K562 (cell line): ENCODE measurements around the gene FRMD1. TPM values are rescaled to one million over a fixed set of nuclear protein-coding genes. Genes with fewer than 3 reads are reported as not detected.
A peak's percentile ranks its signal among the peaks of the same experiment; 100 is the strongest.

Experiments
- ATAC-seq: fragments of 200-7000 bp; cut with Tn5 transposase; 3 replicates; pipeline ENCODE4 v1.9.1; 2020; ENCODE audit warnings: moderate library complexity
- BruUV-seq: library from RNA; stranded (reverse); fragments of 400-500 nt; replicated peaks from 2 replicates; lab custom pipeline; 2021; lab: Mats Ljungman, UMichigan
- CTCF ChIA-PET: fragments of 300-600 bp; formaldehyde crosslinking; extraction: SDS; loops from one replicate; lab custom pipeline; 2021; ENCODE audit warnings: low intra/inter-chr PET ratio; lab: Yijun Ruan, JAX
- POLR2A ChIA-PET: fragments of 300-600, 350-650 bp; sonication (Branson Sonifier 250); formaldehyde crosslinking; extraction: SDS; loops from one replicate; lab custom pipeline; 2021; ENCODE audit warnings: antibody characterized with exemption, inconsistent platforms; lab: Yijun Ruan, JAX
- DNase-seq, 4 experiments: peaks; one replicate each; pipeline versions ENCODE4 v3.0.0 to v3.0.0-alpha.2; 2011 to 2018; ENCODE audit warnings: low spot score in 3 of 4, mixed read lengths in 3 of 4; ENCODE audit errors: extremely low read depth in 1 of 4
- FAIRE-seq: peaks from 2 replicates; lab custom pipeline; 2011; peaks lifted over from hg19 to GRCh38; lab: Jason Lieb, UNC
- H2AFZ ChIP-seq: 2 replicates; pipeline ENCODE4 v1.6.0; 2011; ENCODE audit warnings: low read depth, low read length, control low read depth, inconsistent platforms
- H3K27ac ChIP-seq: fragments of 200-600 bp; 3 replicates; pipeline ENCODE4 v1.8.0; 2011; ENCODE audit warnings: low read depth, mild to moderate bottlenecking, control low read depth, inconsistent platforms, low read length, moderate library complexity, mixed read lengths; ENCODE audit errors: extremely low read depth
- H3K27me3 ChIP-seq, 2 experiments: fragments of 300-600 bp in 1 of 2; 2 replicates in 1 of 2; 3 replicates in 1 of 2; pipeline versions ENCODE4 v1.6.0 to v1.8.0; 2011; ENCODE audit warnings: inconsistent platforms in 2 of 2, low read length in 2 of 2, mild to moderate bottlenecking in 1 of 2, mixed read lengths in 1 of 2, moderate library complexity in 1 of 2; ENCODE audit not compliant: control insufficient read depth in 2 of 2, insufficient read depth in 2 of 2
- H3K36me3 ChIP-seq: fragments of 300-600 bp; 3 replicates; pipeline ENCODE4 v1.8.0; 2011; ENCODE audit warnings: mild to moderate bottlenecking, low read length, inconsistent platforms; ENCODE audit not compliant: control insufficient read depth, insufficient read depth
- H3K4me1 ChIP-seq, 2 experiments: fragments of 200-600 bp in 1 of 2; replicated peaks in 1 of 2; 2 replicates in 1 of 2; 3 replicates in 1 of 2; pipeline versions ENCODE4 v1.5.1 to v1.8.0; 2011; ENCODE audit warnings: inconsistent platforms in 2 of 2, low read length in 2 of 2, mild to moderate bottlenecking in 1 of 2, mixed read lengths in 1 of 2, moderate library complexity in 1 of 2; ENCODE audit not compliant: control insufficient read depth in 2 of 2, insufficient read depth in 2 of 2
- H3K4me2 ChIP-seq: 2 replicates; pipeline ENCODE4 v1.6.1; 2011; ENCODE audit warnings: low read length, control low read depth, inconsistent platforms, mixed read lengths; ENCODE audit not compliant: insufficient read depth
- H3K4me3 ChIP-seq: fragments of 200-600 bp; sonication (generic), shearing (Covaris generic); 2 replicates; pipeline ENCODE4 v1.5.1; 2016; ENCODE audit warnings: control low read depth, inconsistent platforms
- H3K79me2 ChIP-seq: fragments of 200-600 bp; 3 replicates; pipeline ENCODE4 v1.8.0; 2011; ENCODE audit warnings: low read length, inconsistent platforms; ENCODE audit not compliant: control insufficient read depth, insufficient read depth
- H3K9ac ChIP-seq, 2 experiments: 2 replicates each; pipeline versions ENCODE4 v1.6.0 to v1.6.1; 2011; ENCODE audit warnings: low read depth in 2 of 2, low read length in 2 of 2, control low read depth in 1 of 2, inconsistent platforms in 1 of 2, mild to moderate bottlenecking in 1 of 2, mixed read lengths in 1 of 2; ENCODE audit not compliant: insufficient read depth in 1 of 2
- H3K9me1 ChIP-seq: one replicate; pipeline ENCODE4 v1.6.0; 2011; ENCODE audit warnings: inconsistent platforms, mild to moderate bottlenecking, low read length, moderate library complexity; ENCODE audit not compliant: control insufficient read depth, insufficient read depth
- H3K9me3 ChIP-seq: replicated peaks from 2 replicates; pipeline ENCODE4 v1.5.1; 2011; ENCODE audit warnings: low read depth, low read length, inconsistent platforms; ENCODE audit not compliant: control insufficient read depth, insufficient read depth
- H4K20me1 ChIP-seq: replicated peaks from 2 replicates; pipeline ENCODE4 v1.6.1; 2011; ENCODE audit warnings: low read length, inconsistent platforms, mixed read lengths; ENCODE audit not compliant: control insufficient read depth, insufficient read depth
- MTA1 ChIP-seq: fragments of 450-650 bp; IDR thresholded peaks from 2 replicates; pipeline ENCODE4 v1.6.1; 2017; ENCODE audit warnings: borderline replicate concordance
- NCOA2 ChIP-seq, 2 experiments: fragments of 450-650 bp; IDR thresholded peaks; 2 replicates each; pipeline ENCODE4 v1.6.1; 2018; ENCODE audit warnings: mild to moderate bottlenecking in 2 of 2, moderate library complexity in 1 of 2; ENCODE audit not compliant: partially characterized antibody in 2 of 2
- NR3C1 ChIP-seq: sonication (generic); formaldehyde crosslinking; IDR thresholded peaks from 2 replicates; pipeline ENCODE4 v1.8.1; 2022; ENCODE audit warnings: missing genetic modification reagents
- PBX2 ChIP-seq, 2 experiments: IDR thresholded peaks in 1 of 2; conservative IDR thresholded peaks in 1 of 2; 2 replicates each; pipeline ENCODE4 v1.6.1; 2016; ENCODE audit warnings: low read depth in 2 of 2, mild to moderate bottlenecking in 1 of 2, missing compliant biosample characterization in 1 of 2, missing genetic modification characterization in 1 of 2, moderate library complexity in 1 of 2
- PML ChIP-seq: IDR thresholded peaks from 2 replicates; pipeline ENCODE4 v1.6.1; 2012; ENCODE audit warnings: low read length, inconsistent platforms
- TEAD2 ChIP-seq: fragments of 450-650 bp; IDR thresholded peaks from 2 replicates; pipeline ENCODE4 v1.6.1; 2016; ENCODE audit warnings: missing genetic modification characterization, control low read depth, missing compliant biosample characterization
- ZBTB8A ChIP-seq: fragments of 450-650 bp; IDR thresholded peaks from 2 replicates; pipeline ENCODE4 v1.6.1; 2018; ENCODE audit warnings: mild to moderate bottlenecking, moderate library complexity; ENCODE audit not compliant: partially characterized antibody
- ZNF263 ChIP-seq: sonication (generic); formaldehyde crosslinking; IDR thresholded peaks from 2 replicates; pipeline ENCODE4 v1.8.0; 2022; ENCODE audit warnings: mild to moderate bottlenecking, missing genetic modification reagents, borderline replicate concordance
- ZNF584 ChIP-seq: fragments of 200-800 bp; sonication (Bioruptor generic); IDR thresholded peaks from 2 replicates; pipeline ENCODE4 v1.6.1; 2016; ENCODE audit warnings: low read depth, mild to moderate bottlenecking, missing genetic modification characterization, missing compliant biosample characterization
- ZNF785 ChIP-seq: fragments of 250-450 bp; sonication (Bioruptor Pico); IDR thresholded peaks from 2 replicates; pipeline ENCODE4 v1.4.0; 2020; ENCODE audit warnings: mild to moderate bottlenecking
- WGBS: fragments of 100-300 bp; shearing (Covaris generic); methylation state at CpG from one replicate; pipeline ENCODE4 v1.1.6; 2016; ENCODE audit warnings: low coverage, mixed read lengths; ENCODE audit not compliant: insufficient coverage; ENCODE audit errors: missing lambda C conversion rate; 5-methylcytosine and 5-hydroxymethylcytosine counted together
- in situ Hi-C: fragments of 300-500 bp; cut with MboI; formaldehyde crosslinking; loops from 4 replicates; pipeline ENCODE4 v1.15.0; 2018; ENCODE audit warnings: inconsistent platforms, mixed read lengths
- intact Hi-C: fragments of 100-400 bp; cut with micrococcal nuclease; formaldehyde crosslinking; loops from 2 replicates; pipeline ENCODE4 v1.14.2; 2022
- polyA plus RNA-seq, 8 experiments: library from polyadenylated mRNA; depleted of rRNA in 4 of 8; stranded (reverse) in 5 of 8; unstranded in 3 of 8; fragments of >200 nt; fragmentation: Nextera tagmentation in 2 of 8; fragmentation: Illumina TruSeq in 1 of 8; extraction: Ambion mirVana in 2 of 8; extraction: Trizol in 1 of 8; gene quantifications; 2 replicates each; pipeline versions ENCODE4 v1.2.1 to v1.2.3, GENCODE V29; 2011 to 2014; ENCODE audit warnings: inconsistent platforms in 1 of 8, missing spikeins in 1 of 8
- total RNA-seq, 7 experiments: library from RNA; depleted of rRNA in 6 of 7; stranded (reverse); fragments of >200 nt in 6 of 7; fragmentation: Illumina TruSeq in 2 of 7; extraction: Trizol in 2 of 7; gene quantifications; 2 replicates each; pipeline versions ENCODE4 v1.2.1 to v1.2.3, GENCODE V29; 2011 to 2021; ENCODE audit warnings: low replicate concordance in 1 of 7

FRMD1 gene
- total and polyA plus RNA-seq, 9 of the 15 experiments (the other 6 are each of a cell fraction or from before 2014, with no cell fraction given), result 0.01 to 0.04 (median 0.01) TPM; not detected in 6

GRCh38 chr6:168126566-168127383 lies 47.8 kb upstream of the FRMD1 start:
- BruUV-seq, result no TSS peak
- CTCF ChIA-PET, result no interaction called here
- no peak for FAIRE-seq

GRCh38 chr6:168125429-168126001 lies 46.5 kb upstream of the FRMD1 start:
- BruUV-seq, result no TSS peak
- POLR2A ChIA-PET, result no interaction called here
- H3K27ac ChIP-seq, result no peak overlapping the region
- no peak overlapping the region for H3K4me2 ChIP-seq
- TF ChIP-seq TEAD2 (tag), result no peak
- TF ChIP-seq ZNF584 (CRISPR knock-in tag), result no peak
- TF ChIP-seq PBX2 (CRISPR knock-in tag; IDR thresholded peaks at IDR 0.05; ENCODE audit: low read depth), result no peak
- TF ChIP-seq PBX2 (tag; conservative IDR thresholded peaks at IDR 0.05; ENCODE audit: low read depth), result no peak
- TF ChIP-seq PML, result no peak
- no peak for TF ChIP-seq MTA1
- no peak for TF ChIP-seq ZNF785 (CRISPR knock-in tag)
- TF ChIP-seq NCOA2 (IDR thresholded peaks at IDR 0.05; ENCODE audit: partially characterized antibody in 2 of 2), result no peak
- no peak for TF ChIP-seq NR3C1 (CRISPR knock-in tag)
- TF ChIP-seq ZBTB8A, result no peak
- no peak overlapping the region; a peak in 1 of 4 replicates for H3K9ac ChIP-seq
- DNase-seq, result no peak
- no peaks in the 10 kb centered on the region; a peak in 1 of 5 replicates for H3K4me1 ChIP-seq
- CTCF ChIA-PET, result no interaction called here
- no peak for ATAC-seq
- H3K79me2 ChIP-seq, result no peaks in the 10 kb centered on the region
- peaks cover 52 to 96% of the 10 kb centered on the region in 2 experiments for H3K27me3 ChIP-seq
- in situ Hi-C loops (no loop called here), intact Hi-C loops (no loop called here)
- no peak overlapping the region for H2AFZ ChIP-seq
- no peak for FAIRE-seq
- H4K20me1 ChIP-seq, result peaks cover 5% of the 10 kb centered on the region; the same call in 1 of the 2 replicates
- no peaks in the 10 kb centered on the region for H3K9me3 ChIP-seq
- no peaks in the 10 kb centered on the region for H3K36me3 ChIP-seq
- no peaks in the 10 kb centered on the region for H3K9me1 ChIP-seq
- 2% methylated on average over 22 of the region's 22 CpGs for WGBS
- H3K4me3 ChIP-seq, result no peak overlapping the region

More at GRCh38 chr6:168126566-168127383, 47.8 kb upstream of the FRMD1 start:
- Histone ChIP-seq H3K36me3 (no peaks in the 10 kb centered on the region), H3K79me2 (no peaks in the 10 kb centered on the region), H3K9me1 (no peaks in the 10 kb centered on the region), H3K9me3 (no peaks in the 10 kb centered on the region), H3K27ac (no peak overlapping the region), H3K4me1 (no peaks in the 10 kb centered on the region; a peak in 1 of 5 replicates), H3K4me3 (no peak overlapping the region), H4K20me1 (peaks cover 12% of the 10 kb centered on the region), H3K4me2 (no peak overlapping the region), H3K9ac (no peak overlapping the region), H3K27me3 (peaks cover 61 to 96% of the 10 kb centered on the region in 2 experiments), H2AFZ (no peak overlapping the region)
- DNase-seq (no peak), ATAC-seq (no peak)
- in situ Hi-C loops, result no loop called here
- POLR2A ChIA-PET, result interaction anchor here (1.1 kb wide), 1 partner anchor 9 kb away, joined by 3 read pairs; no protein-coding TSS in a partner anchor
- peak; percentile 78; the same call in 1 of the 2 replicates for TF ChIP-seq ZNF263 (CRISPR knock-in tag)
- no peak for TF ChIP-seq TEAD2 (tag)
- intact Hi-C loops, result no loop called here
- 1% methylated on average over 22 of the region's 22 CpGs for WGBS
